HepG2 (cell line): ENCODE results near the gene MOK.

Experiments used
- SMC3 ChIP-seq: IDR thresholded peaks from 2 replicates; pipeline ENCODE4 v1.6.1; 2011; ENCODE audit warnings: low read length, improper control_type of control experiment
- TF ChIP-seq, protein P1 (sequence below): sonication (generic); formaldehyde crosslinking; IDR thresholded peaks from 2 replicates; pipeline ENCODE4 v1.4.0; 2020; ENCODE audit warnings: mild to moderate bottlenecking, missing genetic modification reagents

GRCh38 chr14:102275866-102276265, 29.1 kb downstream of the MOK start:
- TF ChIP-seq SMC3: no peak
- TF ChIP-seq, protein P1, sequence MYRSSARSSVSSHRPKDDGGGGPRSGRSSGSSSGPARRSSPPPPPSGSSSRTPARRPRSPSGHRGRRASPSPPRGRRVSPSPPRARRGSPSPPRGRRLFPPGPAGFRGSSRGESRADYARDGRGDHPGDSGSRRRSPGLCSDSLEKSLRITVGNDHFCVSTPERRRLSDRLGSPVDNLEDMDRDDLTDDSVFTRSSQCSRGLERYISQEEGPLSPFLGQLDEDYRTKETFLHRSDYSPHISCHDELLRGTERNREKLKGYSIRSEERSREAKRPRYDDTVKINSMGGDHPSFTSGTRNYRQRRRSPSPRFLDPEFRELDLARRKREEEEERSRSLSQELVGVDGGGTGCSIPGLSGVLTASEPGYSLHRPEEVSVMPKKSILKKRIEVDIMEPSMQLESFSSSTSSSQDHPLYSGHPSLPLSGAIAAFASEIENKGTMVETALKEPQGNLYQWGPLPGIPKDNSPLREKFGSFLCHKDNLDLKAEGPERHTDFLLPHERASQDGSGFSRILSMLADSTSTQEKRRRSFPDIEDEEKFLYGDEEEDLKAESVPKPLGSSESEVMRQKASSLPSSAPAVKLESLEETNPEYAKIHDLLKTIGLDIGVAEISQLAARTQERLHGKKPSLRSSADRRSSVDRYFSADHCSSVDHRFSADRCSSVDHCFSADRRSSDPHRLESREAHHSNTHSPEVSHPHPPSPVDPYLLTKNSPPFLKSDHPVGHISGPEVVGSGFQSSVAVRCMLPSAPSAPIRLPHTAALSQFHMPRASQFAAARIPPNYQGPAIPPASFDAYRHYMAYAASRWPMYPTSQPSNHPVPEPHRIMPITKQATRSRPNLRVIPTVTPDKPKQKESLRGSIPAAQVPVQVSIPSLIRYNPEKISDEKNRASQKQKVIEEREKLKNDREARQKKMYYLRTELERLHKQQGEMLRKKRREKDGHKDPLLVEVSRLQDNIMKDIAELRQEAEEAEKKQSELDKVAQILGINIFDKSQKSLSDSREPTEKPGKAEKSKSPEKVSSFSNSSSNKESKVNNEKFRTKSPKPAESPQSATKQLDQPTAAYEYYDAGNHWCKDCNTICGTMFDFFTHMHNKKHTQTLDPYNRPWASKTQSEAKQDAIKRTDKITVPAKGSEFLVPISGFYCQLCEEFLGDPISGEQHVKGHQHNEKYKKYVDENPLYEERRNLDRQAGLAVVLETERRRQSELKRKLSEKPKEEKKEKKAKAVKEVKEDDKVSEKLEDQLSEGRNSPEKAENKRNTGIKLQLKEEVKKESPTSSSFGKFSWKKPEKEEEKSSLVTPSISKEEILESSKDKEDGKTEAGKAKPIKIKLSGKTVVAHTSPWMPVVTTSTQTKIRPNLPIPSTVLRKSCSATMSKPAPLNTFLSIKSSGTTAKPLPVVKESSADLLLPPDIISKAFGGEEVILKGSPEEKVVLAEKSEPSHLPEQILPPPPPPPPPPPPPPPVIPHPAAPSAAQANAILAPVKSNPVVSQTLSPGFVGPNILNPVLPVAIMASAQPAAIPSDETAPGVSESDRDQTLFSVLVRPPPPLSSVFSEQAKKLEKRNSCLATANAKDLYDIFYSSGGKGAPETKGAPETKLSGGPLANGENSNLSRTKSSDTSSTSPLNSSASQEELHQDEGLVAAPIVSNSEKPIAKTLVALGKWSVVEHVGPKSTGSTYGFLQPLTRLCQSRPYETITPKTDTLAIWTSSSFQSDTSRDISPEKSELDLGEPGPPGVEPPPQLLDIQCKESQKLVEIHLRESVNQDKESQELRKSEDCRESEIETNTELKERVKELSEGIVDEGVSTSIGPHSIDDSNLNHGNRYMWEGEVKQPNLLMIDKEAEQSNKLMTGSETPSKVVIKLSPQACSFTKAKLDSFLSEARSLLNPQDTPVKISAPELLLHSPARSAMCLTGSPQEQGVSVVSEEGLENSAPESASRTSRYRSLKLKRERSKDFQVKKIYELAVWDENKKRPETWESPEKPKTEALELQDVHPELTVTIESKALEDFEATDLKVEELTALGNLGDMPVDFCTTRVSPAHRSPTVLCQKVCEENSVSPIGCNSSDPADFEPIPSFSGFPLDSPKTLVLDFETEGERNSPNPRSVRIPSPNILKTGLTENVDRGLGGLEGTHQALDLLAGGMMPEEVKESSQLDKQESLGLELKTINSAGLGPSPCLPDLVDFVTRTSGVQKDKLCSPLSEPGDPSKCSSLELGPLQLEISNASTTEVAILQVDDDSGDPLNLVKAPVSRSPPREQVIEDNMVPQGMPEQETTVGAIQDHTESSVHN (CRISPR knock-in tag): no peak
